Astrocyte of the spinal cord (primary cell): ENCODE data around the gene BNIP1.
"Not testable (repeated sequence)": the region's sequence is repeated elsewhere in the genome, so short reads cannot be mapped to it uniquely, and the experiment has no call there.

Experiments
- DNase-seq: peaks from one replicate; pipeline ENCODE4 v3.0.0; 2011; ENCODE audit warnings: low read depth, low spot score
- H3K4me3 ChIP-seq: 2 replicates; pipeline ENCODE4 v1.5.1; 2011; ENCODE audit warnings: low read depth, mild to moderate bottlenecking, low read length, moderate library complexity
- CTCF ChIP-seq: IDR thresholded peaks from 2 replicates; pipeline ENCODE4 v1.5.1; 2012; ENCODE audit warnings: low read depth, mild to moderate bottlenecking, low read length, inconsistent platforms
- in situ Hi-C: cut with HindIII; loops from 2 replicates; pipeline ENCODE4 v1.10.0; 2017; ENCODE audit warnings: low sequenced_read_pairs

Gene BNIP1

GRCh38 chr5:173143567-173143966 is 764 bp upstream of the BNIP1 start:
- no peak for DNase-seq
- H3K4me3 ChIP-seq: no peak overlapping the region
- in situ Hi-C loops: no loop called here
- TF ChIP-seq CTCF: no peak

GRCh38 chr5:173148354-173148753 is 4.0 kb downstream of the BNIP1 start:
- no peak overlapping the region for H3K4me3 ChIP-seq
- in situ Hi-C loops: no loop called here
- TF ChIP-seq CTCF: no peak

GRCh38 chr5:173152547-173152946 is 8.2 kb downstream of the BNIP1 start:
- in situ Hi-C loops: no loop called here
- no peak for DNase-seq

More at GRCh38 chr5:173148354-173148753, 4.0 kb downstream of the BNIP1 start:
- DNase-seq: no peak

GRCh38 chr5:173153842-173154241 is 9.5 kb downstream of the BNIP1 start:
- no peak for TF ChIP-seq CTCF
- DNase-seq: no peak
- no peak overlapping the region for H3K4me3 ChIP-seq
- in situ Hi-C loops: no loop called here

More at GRCh38 chr5:173152547-173152946, 8.2 kb downstream of the BNIP1 start:
- H3K4me3 ChIP-seq: no peak overlapping the region
- TF ChIP-seq CTCF: no peak

GRCh38 chr5:173154619-173155018 is 10.3 kb downstream of the BNIP1 start:
- in situ Hi-C loops, H3K4me3 ChIP-seq, DNase-seq: not testable (repeated sequence)

GRCh38 chr5:173155912-173156311 is 11.6 kb downstream of the BNIP1 start:
- no peak overlapping the region for H3K4me3 ChIP-seq
- TF ChIP-seq CTCF: no peak
- in situ Hi-C loops: no loop called here
- DNase-seq: no peak

GRCh38 chr5:173158366-173158765 is 14.0 kb downstream of the BNIP1 start:
- in situ Hi-C loops: no loop called here
- TF ChIP-seq CTCF: no peak

More at GRCh38 chr5:173158366-173158765, 14.0 kb downstream of the BNIP1 start:
- no peak overlapping the region for H3K4me3 ChIP-seq
- no peak for DNase-seq
